ENCODE data around the gene MERTK. TPM values are rescaled to one million over a fixed set of nuclear protein-coding genes. Genes with fewer than 3 reads are reported as not detected.

The MERTK gene
- total and polyA plus RNA-seq, 9 donors: 3.2 to 6.3 (median 4.6) TPM

DNA sequence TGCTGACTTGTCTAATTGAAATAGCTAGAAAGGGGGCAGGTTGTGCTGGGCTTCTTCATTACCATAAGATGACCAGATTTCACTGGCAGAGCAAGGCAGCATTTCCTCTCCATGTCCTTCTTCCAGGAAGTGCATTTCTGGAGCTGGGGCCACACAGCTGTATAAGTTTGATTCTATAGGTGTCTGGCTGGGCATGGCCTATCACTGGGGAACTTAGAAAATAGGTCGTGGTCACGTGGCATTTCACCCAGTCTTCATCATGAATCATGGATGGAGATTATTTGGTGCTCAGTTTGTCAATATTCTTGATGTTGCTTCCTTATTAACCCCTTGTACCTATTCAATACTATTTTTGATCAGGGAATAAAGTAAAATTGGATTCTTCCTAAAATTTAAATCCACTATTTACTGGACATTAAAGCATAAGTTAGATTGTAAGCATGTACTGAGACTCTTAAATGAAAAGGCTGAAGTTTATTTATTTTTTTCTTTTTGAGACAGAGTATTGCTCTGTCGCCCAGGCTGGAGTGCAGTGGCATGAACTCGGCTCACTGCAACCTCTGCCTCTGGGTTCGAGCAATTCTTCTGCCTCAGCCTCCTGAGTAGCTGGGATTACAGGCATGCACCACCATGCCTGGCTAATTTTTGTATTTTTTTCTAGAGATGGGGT is 107.1 kb downstream of the MERTK start:
- peaks cover 3% of the 10 kb centered on the region for H3K36me3 ChIP-seq (ENCODE audit: control insufficient read depth, insufficient read depth, low read length)
- H3K4me1 ChIP-seq (ENCODE audit: control insufficient read depth, insufficient read depth, low read length): peaks cover 4% of the 10 kb centered on the region
- DNase-seq: no peak
- no peak overlapping the region for H3K4me3 ChIP-seq (ENCODE audit: low read length)
- 100% methylated on average over 3 of the region's 5 CpGs for WGBS (ENCODE audit: insufficient coverage)
- H3K27me3 ChIP-seq (ENCODE audit: control insufficient read depth, insufficient read depth, low read length): no peaks in the 10 kb centered on the region
- H3K27ac ChIP-seq (ENCODE audit: low read length): no peak overlapping the region
- no peaks in the 10 kb centered on the region for H3K9me3 ChIP-seq (replicated peaks; ENCODE audit: control insufficient read depth, low read depth, low read length)

DNA sequence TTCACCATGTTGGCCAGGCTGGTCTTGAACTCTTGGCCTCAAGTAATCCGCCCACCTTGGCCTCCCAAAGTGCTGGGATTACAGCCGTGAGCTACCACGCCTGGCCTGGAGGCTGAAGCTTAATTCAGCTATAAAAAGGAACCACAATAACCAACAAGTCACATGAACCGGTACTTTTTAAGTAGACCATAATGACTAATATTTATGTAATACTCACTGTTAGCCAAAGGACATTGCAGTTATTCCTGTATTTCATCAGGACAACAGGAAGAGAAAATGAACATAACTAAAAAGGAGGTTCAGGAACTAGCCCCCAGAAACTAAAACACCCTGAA is 107.6 kb downstream of the MERTK start:
- peaks cover 6% of the 10 kb centered on the region for H3K36me3 ChIP-seq (ENCODE audit: control insufficient read depth, insufficient read depth, low read length)
- H3K27me3 ChIP-seq (ENCODE audit: control insufficient read depth, insufficient read depth, low read length): no peaks in the 10 kb centered on the region
- no peaks in the 10 kb centered on the region for H3K9me3 ChIP-seq (replicated peaks; ENCODE audit: control insufficient read depth, low read depth, low read length)
- DNase-seq: no peak
- WGBS (ENCODE audit: insufficient coverage): no CpG with 5 or more reads among the region's 4 CpGs
- H3K4me1 ChIP-seq (ENCODE audit: control insufficient read depth, insufficient read depth, low read length): peaks cover 4% of the 10 kb centered on the region
- H3K4me3 ChIP-seq (ENCODE audit: low read length): no peak overlapping the region
- H3K27ac ChIP-seq (ENCODE audit: low read length): no peak overlapping the region

DNA sequence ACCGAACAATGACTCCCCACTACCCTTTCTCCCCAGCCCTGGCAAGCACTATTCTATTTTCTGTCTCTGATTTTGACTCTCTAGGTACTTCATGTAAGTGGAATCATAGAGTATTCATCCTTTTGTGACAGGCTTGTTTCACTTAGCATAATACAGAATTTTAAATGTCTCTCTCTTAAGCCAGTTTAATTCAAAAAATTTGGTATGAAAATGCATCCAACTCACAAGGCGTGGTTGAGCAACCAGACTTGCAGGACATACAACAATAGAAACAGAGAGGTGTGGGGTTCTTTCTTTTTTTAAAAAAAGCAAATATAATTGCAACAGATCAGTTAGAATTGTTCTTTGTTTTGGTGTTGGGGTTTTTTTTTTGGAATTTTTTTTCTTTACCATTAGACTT is 109.1 kb downstream of the MERTK start:
- Histone ChIP-seq H3K4me1 (ENCODE audit: control insufficient read depth, insufficient read depth, low read length) (no peaks in the 10 kb centered on the region), H3K36me3 (ENCODE audit: control insufficient read depth, insufficient read depth, low read length) (peaks cover 6% of the 10 kb centered on the region), H3K27me3 (ENCODE audit: control insufficient read depth, insufficient read depth, low read length) (no peaks in the 10 kb centered on the region), H3K4me3 (ENCODE audit: low read length) (no peak overlapping the region), H3K9me3 (replicated peaks; ENCODE audit: control insufficient read depth, low read depth, low read length) (no peaks in the 10 kb centered on the region), H3K27ac (ENCODE audit: low read length) (no peak overlapping the region)
- no CpG with 5 or more reads among the region's 2 CpGs for WGBS (ENCODE audit: insufficient coverage)
- DNase-seq: no peak

DNA sequence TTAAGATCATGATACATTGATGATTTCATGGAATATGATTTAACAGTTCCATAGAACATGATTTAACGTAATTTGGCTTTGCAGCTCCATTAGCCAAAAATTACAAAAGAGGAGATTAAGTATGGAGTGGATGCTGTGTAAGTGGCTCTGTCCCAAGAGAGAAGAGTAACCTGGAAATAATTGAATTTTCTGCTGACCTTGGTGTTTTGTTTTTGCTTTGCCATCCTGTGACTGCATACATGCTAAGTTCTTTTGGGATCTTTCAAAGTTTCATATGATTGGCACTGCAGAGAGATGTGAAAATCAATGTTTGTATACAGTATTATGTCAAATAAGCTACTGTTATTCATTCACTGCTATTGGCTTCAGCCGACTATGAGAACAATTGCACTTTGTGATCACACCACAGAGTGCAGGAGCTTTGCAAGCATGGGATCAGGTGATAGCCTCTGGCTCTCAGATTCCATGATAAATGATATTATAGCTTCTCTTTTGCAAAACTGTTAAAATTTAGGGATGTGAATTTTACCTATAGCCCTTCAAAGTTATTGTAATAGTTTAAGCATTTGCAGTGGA is 110.6 kb downstream of the MERTK start:
- H3K4me1 ChIP-seq (ENCODE audit: control insufficient read depth, insufficient read depth, low read length): no peaks in the 10 kb centered on the region
- no peak overlapping the region for H3K27ac ChIP-seq (ENCODE audit: low read length)
- no peaks in the 10 kb centered on the region for H3K27me3 ChIP-seq (ENCODE audit: control insufficient read depth, insufficient read depth, low read length)
- peaks cover 6% of the 10 kb centered on the region for H3K36me3 ChIP-seq (ENCODE audit: control insufficient read depth, insufficient read depth, low read length)
- no peak for DNase-seq
- WGBS (ENCODE audit: insufficient coverage): no CpG with 5 or more reads among the region's 2 CpGs
- no peak overlapping the region for H3K4me3 ChIP-seq (ENCODE audit: low read length)
- H3K9me3 ChIP-seq (replicated peaks; ENCODE audit: control insufficient read depth, low read depth, low read length): no peaks in the 10 kb centered on the region

DNA sequence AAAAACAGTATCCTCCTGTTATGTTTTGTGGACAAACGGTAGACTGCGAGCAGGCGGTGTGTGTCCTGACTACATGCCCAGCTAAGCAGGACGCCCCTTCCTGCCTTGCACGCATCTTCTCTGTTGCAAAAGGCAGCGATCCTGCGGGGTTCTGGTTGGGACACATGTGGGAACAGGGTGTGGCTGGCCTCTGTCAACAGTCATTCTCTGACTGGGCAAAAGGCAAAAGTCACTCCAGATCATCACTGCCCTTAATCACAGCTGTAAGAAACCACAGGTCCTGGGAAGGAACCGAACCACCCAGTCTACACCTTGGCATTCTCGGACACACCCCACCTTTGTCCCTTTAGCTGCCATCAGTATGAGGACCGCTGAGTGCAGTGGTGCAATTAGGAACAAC is 112.3 kb downstream of the MERTK start:
- Histone ChIP-seq H3K27ac (ENCODE audit: low read length) (no peak overlapping the region), H3K4me1 (ENCODE audit: control insufficient read depth, insufficient read depth, low read length) (no peaks in the 10 kb centered on the region), H3K27me3 (ENCODE audit: control insufficient read depth, insufficient read depth, low read length) (no peaks in the 10 kb centered on the region), H3K36me3 (ENCODE audit: control insufficient read depth, insufficient read depth, low read length) (peaks cover 6% of the 10 kb centered on the region), H3K9me3 (replicated peaks; ENCODE audit: control insufficient read depth, low read depth, low read length) (no peaks in the 10 kb centered on the region), H3K4me3 (ENCODE audit: low read length) (no peak overlapping the region)
- no peak for DNase-seq
- 86% methylated on average over 6 of the region's 10 CpGs for WGBS (ENCODE audit: insufficient coverage)

DNA sequence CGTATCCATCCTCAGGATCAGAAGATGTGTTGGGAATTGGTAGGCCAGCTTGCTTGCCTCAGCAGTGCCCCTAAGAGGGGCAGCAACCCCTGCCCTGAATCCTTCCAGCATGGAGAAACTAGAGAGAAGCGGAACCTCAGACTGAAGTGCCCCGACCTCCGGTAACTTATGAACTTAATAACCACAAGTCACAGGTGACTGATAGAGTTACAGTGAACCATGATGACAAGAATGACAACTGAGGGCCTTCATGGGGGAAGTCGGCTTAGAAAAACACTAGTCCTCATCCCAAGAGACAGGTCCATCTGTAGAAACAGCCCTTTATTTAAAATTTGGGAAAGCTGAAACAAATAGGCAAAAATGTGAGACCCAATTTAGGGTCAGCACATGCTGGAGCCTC is 114.1 kb downstream of the MERTK start:
- H3K4me1 ChIP-seq (ENCODE audit: control insufficient read depth, insufficient read depth, low read length): no peaks in the 10 kb centered on the region
- H3K27ac ChIP-seq (ENCODE audit: low read length): no peak overlapping the region
- no peaks in the 10 kb centered on the region for H3K9me3 ChIP-seq (replicated peaks; ENCODE audit: control insufficient read depth, low read depth, low read length)
- H3K36me3 ChIP-seq (ENCODE audit: control insufficient read depth, insufficient read depth, low read length): peaks cover 6% of the 10 kb centered on the region
- DNase-seq: no peak
- no CpG with 5 or more reads among the region's 5 CpGs for WGBS (ENCODE audit: insufficient coverage)
- no peaks in the 10 kb centered on the region for H3K27me3 ChIP-seq (ENCODE audit: control insufficient read depth, insufficient read depth, low read length)
- no peak overlapping the region for H3K4me3 ChIP-seq (ENCODE audit: low read length)

DNA sequence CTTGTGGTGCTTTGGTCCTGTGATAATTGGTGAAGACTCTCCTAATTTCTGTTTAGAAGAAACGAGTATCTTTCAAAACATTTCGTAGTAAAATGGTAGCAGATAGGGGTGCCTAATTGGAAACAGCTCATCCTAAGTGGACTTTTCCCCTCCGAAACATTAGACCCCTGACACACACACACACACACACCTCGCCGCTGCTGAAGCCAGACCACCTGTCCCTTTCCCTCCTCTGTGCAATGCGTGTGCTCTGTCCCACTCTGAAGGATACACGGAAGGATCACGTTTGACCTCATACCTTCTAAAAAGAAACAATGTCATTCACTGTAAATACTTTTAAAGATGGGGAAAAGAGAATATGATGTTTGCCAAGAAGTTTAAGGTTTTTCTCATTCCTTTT is 120.4 kb downstream of the MERTK start:
- H3K4me1 ChIP-seq (ENCODE audit: control insufficient read depth, insufficient read depth, low read length): no peaks in the 10 kb centered on the region
- WGBS (ENCODE audit: insufficient coverage): 67% methylated on average over 3 of the region's 8 CpGs
- H3K36me3 ChIP-seq (ENCODE audit: control insufficient read depth, insufficient read depth, low read length): no peaks in the 10 kb centered on the region
- no peaks in the 10 kb centered on the region for H3K9me3 ChIP-seq (replicated peaks; ENCODE audit: control insufficient read depth, low read depth, low read length)
- H3K4me3 ChIP-seq (ENCODE audit: low read length): no peak overlapping the region
- no peak for DNase-seq
- no peaks in the 10 kb centered on the region for H3K27me3 ChIP-seq (ENCODE audit: control insufficient read depth, insufficient read depth, low read length)
- H3K27ac ChIP-seq (ENCODE audit: low read length): no peak overlapping the region

DNA sequence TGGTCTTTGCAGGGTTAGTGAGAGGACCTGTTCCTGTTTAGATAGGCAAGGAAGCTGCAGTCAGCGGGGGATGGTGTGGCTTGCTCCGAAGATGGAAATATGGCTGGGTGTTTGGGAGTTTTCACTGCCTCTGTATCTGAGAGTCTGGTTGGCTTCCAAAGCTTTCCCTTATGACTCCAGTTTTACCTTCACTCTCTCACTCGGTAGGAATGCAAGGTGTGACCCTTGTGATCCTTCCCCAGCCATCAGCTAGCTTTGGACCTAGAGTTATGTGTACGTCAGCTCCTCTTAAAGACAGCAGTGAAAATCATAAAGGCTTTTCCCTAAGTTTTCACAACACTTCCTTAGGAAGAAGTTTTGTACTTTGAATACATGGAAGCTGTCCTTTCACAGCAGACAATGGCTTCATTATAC is 121.2 kb downstream of the MERTK start:
- Histone ChIP-seq H3K4me3 (ENCODE audit: low read length) (no peak overlapping the region), H3K27me3 (ENCODE audit: control insufficient read depth, insufficient read depth, low read length) (no peaks in the 10 kb centered on the region), H3K9me3 (replicated peaks; ENCODE audit: control insufficient read depth, low read depth, low read length) (no peaks in the 10 kb centered on the region), H3K27ac (ENCODE audit: low read length) (no peak overlapping the region), H3K4me1 (ENCODE audit: control insufficient read depth, insufficient read depth, low read length) (no peaks in the 10 kb centered on the region), H3K36me3 (ENCODE audit: control insufficient read depth, insufficient read depth, low read length) (no peaks in the 10 kb centered on the region)
- 100% methylated on average over 1 of the region's 4 CpGs for WGBS (ENCODE audit: insufficient coverage)
- DNase-seq: no peak

DNA sequence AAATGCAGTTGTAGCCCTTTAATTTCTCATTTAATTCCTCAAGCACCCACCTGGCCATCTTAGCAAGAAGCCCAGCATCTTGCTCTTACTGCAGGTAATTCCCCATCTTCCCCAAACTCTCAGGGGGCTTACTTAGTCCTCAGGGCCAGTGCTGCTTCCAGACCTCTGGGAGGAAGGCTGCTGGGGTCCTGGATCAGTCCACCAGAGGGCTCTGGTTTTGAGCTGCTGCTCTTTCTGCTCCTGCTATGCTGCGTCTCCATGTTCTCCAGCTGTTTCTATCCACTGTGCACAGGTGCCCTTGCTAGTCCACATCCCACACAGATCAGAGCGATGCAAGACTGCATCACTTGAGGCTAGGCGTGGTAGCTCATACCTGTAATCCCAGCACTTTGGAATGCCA is 122.2 kb downstream of the MERTK start:
- no peak overlapping the region for H3K4me3 ChIP-seq (ENCODE audit: low read length)
- WGBS (ENCODE audit: insufficient coverage): 9% methylated on average over 1 of the region's 3 CpGs
- no peak for DNase-seq
- no peak overlapping the region for H3K27ac ChIP-seq (ENCODE audit: low read length)
- no peaks in the 10 kb centered on the region for H3K9me3 ChIP-seq (replicated peaks; ENCODE audit: control insufficient read depth, low read depth, low read length)
- H3K36me3 ChIP-seq (ENCODE audit: control insufficient read depth, insufficient read depth, low read length): no peaks in the 10 kb centered on the region
- no peaks in the 10 kb centered on the region for H3K27me3 ChIP-seq (ENCODE audit: control insufficient read depth, insufficient read depth, low read length)
- H3K4me1 ChIP-seq (ENCODE audit: control insufficient read depth, insufficient read depth, low read length): no peaks in the 10 kb centered on the region

DNA sequence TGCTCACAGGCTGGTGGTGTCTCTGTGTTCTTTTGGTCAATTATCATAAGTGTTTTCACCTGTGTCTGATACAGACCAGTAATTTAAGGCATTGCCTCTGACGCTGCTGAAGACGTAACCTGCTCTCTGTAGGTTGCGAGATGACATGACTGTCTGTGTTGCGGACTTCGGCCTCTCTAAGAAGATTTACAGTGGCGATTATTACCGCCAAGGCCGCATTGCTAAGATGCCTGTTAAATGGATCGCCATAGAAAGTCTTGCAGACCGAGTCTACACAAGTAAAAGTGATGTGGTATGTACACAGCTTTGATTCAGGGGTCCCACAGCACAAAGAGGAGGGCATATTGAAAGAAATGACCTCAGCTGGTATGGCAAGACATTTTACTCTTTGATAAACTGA is 122.9 kb downstream of the MERTK start:
- Histone ChIP-seq H3K36me3 (ENCODE audit: control insufficient read depth, insufficient read depth, low read length) (no peaks in the 10 kb centered on the region), H3K27ac (ENCODE audit: low read length) (no peak overlapping the region), H3K4me3 (ENCODE audit: low read length) (no peak overlapping the region), H3K4me1 (ENCODE audit: control insufficient read depth, insufficient read depth, low read length) (no peaks in the 10 kb centered on the region), H3K27me3 (ENCODE audit: control insufficient read depth, insufficient read depth, low read length) (no peaks in the 10 kb centered on the region), H3K9me3 (replicated peaks; ENCODE audit: control insufficient read depth, low read depth, low read length) (no peaks in the 10 kb centered on the region)
- no peak for DNase-seq
- 92% methylated on average over 10 of the region's 10 CpGs for WGBS (ENCODE audit: insufficient coverage)

DNA sequence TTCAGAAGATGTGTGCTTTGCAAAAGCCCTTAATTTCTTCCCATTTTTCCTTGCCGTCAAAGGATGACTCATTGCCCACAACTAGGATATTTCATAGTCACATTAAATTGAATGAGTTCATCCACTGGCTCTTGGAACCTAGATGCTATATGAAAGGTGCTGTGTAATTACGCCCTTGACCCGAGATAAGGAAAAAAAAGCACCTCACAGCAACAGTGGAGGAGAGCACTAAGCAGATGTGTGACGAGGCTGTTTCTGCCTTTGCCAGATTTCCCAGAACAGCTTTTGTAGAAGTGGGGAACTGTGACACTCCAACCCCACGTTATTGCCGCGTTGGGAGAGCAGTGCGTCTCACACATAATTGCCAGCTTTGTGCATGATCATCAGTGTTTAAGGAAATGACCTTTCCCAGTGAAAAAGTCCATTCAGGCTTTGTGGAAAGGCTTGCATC is 123.4 kb downstream of the MERTK start:
- no peaks in the 10 kb centered on the region for H3K27me3 ChIP-seq (ENCODE audit: control insufficient read depth, insufficient read depth, low read length)
- no peaks in the 10 kb centered on the region for H3K36me3 ChIP-seq (ENCODE audit: control insufficient read depth, insufficient read depth, low read length)
- no peaks in the 10 kb centered on the region for H3K9me3 ChIP-seq (replicated peaks; ENCODE audit: control insufficient read depth, low read depth, low read length)
- 79% methylated on average over 6 of the region's 8 CpGs for WGBS (ENCODE audit: insufficient coverage)
- H3K4me3 ChIP-seq (ENCODE audit: low read length): no peak overlapping the region
- H3K27ac ChIP-seq (ENCODE audit: low read length): no peak overlapping the region
- peak; percentile 6 for DNase-seq
- H3K4me1 ChIP-seq (ENCODE audit: control insufficient read depth, insufficient read depth, low read length): no peaks in the 10 kb centered on the region
